ENCODE data around the gene SLC29A2.

DNA sequence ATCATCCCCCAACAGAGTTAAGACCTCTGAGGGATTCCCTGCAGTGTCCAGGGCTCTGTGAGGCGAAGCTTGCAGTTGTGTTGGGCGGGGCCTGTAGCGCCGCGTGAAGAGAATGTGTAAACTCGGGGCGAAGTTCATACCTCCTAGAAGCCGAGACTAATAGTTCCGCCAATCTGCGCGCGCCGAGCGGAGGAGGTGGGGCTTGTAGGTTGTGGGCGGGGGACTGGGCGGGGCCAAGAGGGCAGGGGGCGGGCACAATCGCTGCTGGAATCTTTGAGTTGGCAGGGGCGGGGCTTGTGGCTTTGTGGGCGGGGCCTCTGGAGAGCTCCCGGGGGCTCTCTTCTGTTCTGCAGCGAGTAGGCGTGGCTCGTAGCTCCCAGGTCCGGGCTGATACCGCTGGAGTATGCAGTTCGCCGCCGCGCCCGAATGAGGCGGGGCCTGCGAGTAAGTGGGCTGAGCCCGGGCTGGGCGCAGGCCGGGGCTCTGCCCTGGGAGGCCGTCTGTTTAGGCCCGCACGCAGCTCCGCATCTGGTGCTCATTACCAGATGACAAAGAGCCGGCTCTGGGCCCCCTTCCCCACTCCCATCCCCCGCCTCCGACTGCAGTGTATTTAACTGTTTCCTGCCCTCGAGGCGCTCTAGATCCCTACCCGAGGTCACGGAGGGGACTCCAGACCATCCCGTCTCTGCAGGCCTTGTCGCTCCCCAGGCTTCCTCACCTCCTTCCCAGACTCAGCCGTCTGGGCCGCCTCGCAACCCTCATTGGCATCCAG, 58.8 kb downstream of the SLC29A2 start:
- TF ChIP-seq EZH2 (IDR thresholded peaks at IDR 0.05; ENCODE audit: low read length, unreplicated experiment), result no peak
- TF ChIP-seq, protein P1, sequence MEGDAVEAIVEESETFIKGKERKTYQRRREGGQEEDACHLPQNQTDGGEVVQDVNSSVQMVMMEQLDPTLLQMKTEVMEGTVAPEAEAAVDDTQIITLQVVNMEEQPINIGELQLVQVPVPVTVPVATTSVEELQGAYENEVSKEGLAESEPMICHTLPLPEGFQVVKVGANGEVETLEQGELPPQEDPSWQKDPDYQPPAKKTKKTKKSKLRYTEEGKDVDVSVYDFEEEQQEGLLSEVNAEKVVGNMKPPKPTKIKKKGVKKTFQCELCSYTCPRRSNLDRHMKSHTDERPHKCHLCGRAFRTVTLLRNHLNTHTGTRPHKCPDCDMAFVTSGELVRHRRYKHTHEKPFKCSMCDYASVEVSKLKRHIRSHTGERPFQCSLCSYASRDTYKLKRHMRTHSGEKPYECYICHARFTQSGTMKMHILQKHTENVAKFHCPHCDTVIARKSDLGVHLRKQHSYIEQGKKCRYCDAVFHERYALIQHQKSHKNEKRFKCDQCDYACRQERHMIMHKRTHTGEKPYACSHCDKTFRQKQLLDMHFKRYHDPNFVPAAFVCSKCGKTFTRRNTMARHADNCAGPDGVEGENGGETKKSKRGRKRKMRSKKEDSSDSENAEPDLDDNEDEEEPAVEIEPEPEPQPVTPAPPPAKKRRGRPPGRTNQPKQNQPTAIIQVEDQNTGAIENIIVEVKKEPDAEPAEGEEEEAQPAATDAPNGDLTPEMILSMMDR (conservative IDR thresholded peaks at IDR 0.05; ENCODE audit: low read depth, low read length), result no peak

Measured in PC-3 (cell line).